ENCODE results near the gene TUBA4B.

- TF ChIP-seq, protein P1, sequence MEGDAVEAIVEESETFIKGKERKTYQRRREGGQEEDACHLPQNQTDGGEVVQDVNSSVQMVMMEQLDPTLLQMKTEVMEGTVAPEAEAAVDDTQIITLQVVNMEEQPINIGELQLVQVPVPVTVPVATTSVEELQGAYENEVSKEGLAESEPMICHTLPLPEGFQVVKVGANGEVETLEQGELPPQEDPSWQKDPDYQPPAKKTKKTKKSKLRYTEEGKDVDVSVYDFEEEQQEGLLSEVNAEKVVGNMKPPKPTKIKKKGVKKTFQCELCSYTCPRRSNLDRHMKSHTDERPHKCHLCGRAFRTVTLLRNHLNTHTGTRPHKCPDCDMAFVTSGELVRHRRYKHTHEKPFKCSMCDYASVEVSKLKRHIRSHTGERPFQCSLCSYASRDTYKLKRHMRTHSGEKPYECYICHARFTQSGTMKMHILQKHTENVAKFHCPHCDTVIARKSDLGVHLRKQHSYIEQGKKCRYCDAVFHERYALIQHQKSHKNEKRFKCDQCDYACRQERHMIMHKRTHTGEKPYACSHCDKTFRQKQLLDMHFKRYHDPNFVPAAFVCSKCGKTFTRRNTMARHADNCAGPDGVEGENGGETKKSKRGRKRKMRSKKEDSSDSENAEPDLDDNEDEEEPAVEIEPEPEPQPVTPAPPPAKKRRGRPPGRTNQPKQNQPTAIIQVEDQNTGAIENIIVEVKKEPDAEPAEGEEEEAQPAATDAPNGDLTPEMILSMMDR (conservative IDR thresholded peaks at IDR 0.05; ENCODE audit: low read depth, low read length), result peak; percentile 9; the same call in 1 of the 2 replicates
- TF ChIP-seq POLR2A (IDR thresholded peaks at IDR 0.05; ENCODE audit: low read depth, low read length) (peak; percentile 95), RFX5 (IDR thresholded peaks at IDR 0.05; ENCODE audit: low read depth, low read length) (no peak), MAFK (IDR thresholded peaks at IDR 0.05; ENCODE audit: low read depth, low read length) (0 out of 2 replicates have a peak, but pooled peaks have one; percentile 28), CEBPB (IDR thresholded peaks at IDR 0.05; ENCODE audit: low read depth, low read length) (no peak), RAD21 (IDR thresholded peaks at IDR 0.05; ENCODE audit: low read length) (no peak; the same call in 1 of the 2 replicates), SMC3 (IDR thresholded peaks at IDR 0.05; ENCODE audit: low read depth, low read length) (no peak; the same call in 1 of the 2 replicates), FOS (IDR thresholded peaks at IDR 0.05; ENCODE audit: low read depth, low read length) (no peak), ELK1 (IDR thresholded peaks at IDR 0.05; ENCODE audit: borderline replicate concordance, low read depth, low read length) (0 out of 2 replicates have a peak, but pooled peaks have one; percentile 66), BHLHE40 (IDR thresholded peaks at IDR 0.05; ENCODE audit: low read depth, low read length) (no peak), USF2 (IDR thresholded peaks at IDR 0.05; ENCODE audit: low read depth, low read length) (no peak), CHD1 (IDR thresholded peaks at IDR 0.05; ENCODE audit: low read depth, low read length) (no peak), RCOR1 (IDR thresholded peaks at IDR 0.05; ENCODE audit: insufficient replicate concordance, low read length) (no peak)
Observed at GRCh38 chr2:219245148-219245898, 7.7 kb upstream of the TUBA4B start, which contains the start of the genes GLB1L and STK16.
